DOHH2 (cell line): ENCODE results near the gene TJP1.
"Not testable (repeated sequence)": the region's sequence is repeated elsewhere in the genome, so short reads cannot be mapped to it uniquely, and the experiment has no call there.

Experiments used
- H3F3A ChIP-seq: fragments of 200-600 bp; sonication (generic), shearing (Covaris generic); 2 replicates; pipeline ENCODE4 v1.6.0; 2016; ENCODE audit warnings: antibody characterized with exemption, mild to moderate bottlenecking; ENCODE audit not compliant: control insufficient read depth, insufficient read depth
- H3K27ac ChIP-seq: fragments of 200-600 bp; sonication (generic); 2 replicates; pipeline ENCODE4 v1.5.1; 2014; ENCODE audit warnings: low read depth, mild to moderate bottlenecking, low read length, moderate library complexity
- H3K27me3 ChIP-seq: fragments of 200-600 bp; sonication (generic); 2 replicates; pipeline ENCODE4 v1.6.1; 2014; ENCODE audit warnings: mild to moderate bottlenecking, low read length, mixed read lengths; ENCODE audit not compliant: control insufficient read depth
- H3K36me3 ChIP-seq: fragments of 200-600 bp; sonication (generic); 2 replicates; pipeline ENCODE4 v1.6.1; 2014; ENCODE audit warnings: mild to moderate bottlenecking, low read length, moderate library complexity, mixed read lengths; ENCODE audit not compliant: control insufficient read depth
- H3K4me1 ChIP-seq: fragments of 200-600 bp; sonication (generic); 2 replicates; pipeline ENCODE4 v1.6.1; 2014; ENCODE audit warnings: mild to moderate bottlenecking, low read length, mixed read lengths; ENCODE audit not compliant: control insufficient read depth
- H3K4me2 ChIP-seq: fragments of 200-600 bp; sonication (generic); 2 replicates; pipeline ENCODE4 v1.6.0; 2014; ENCODE audit warnings: mild to moderate bottlenecking, low read length, moderate library complexity
- H3K4me3 ChIP-seq: fragments of 200-600 bp; sonication (generic); 2 replicates; pipeline ENCODE4 v1.5.1; 2014; ENCODE audit warnings: mild to moderate bottlenecking, low read length, mixed read lengths
- H3K79me2 ChIP-seq: fragments of 200-600 bp; sonication (generic); 2 replicates; pipeline ENCODE4 v1.6.1; 2014; ENCODE audit warnings: mild to moderate bottlenecking, low read length, mixed read lengths; ENCODE audit not compliant: control insufficient read depth
- H3K9me2 ChIP-seq: fragments of 200-600 bp; sonication (generic); replicated peaks from 2 replicates; pipeline ENCODE4 v1.6.1; 2014; ENCODE audit warnings: mild to moderate bottlenecking, low read length, mixed read lengths; ENCODE audit not compliant: control insufficient read depth
- H3K9me3 ChIP-seq: fragments of 200-600 bp; sonication (generic); 2 replicates; pipeline ENCODE4 v1.6.1; 2014; ENCODE audit warnings: antibody characterized with exemption, low read length, mixed read lengths; ENCODE audit not compliant: control insufficient read depth, insufficient read depth
- H4K20me1 ChIP-seq: fragments of 200-600 bp; sonication (generic); 2 replicates; pipeline ENCODE4 v1.6.0; 2014; ENCODE audit warnings: low read depth, mild to moderate bottlenecking, antibody characterized with exemption, low read length, moderate library complexity; ENCODE audit not compliant: control insufficient read depth, insufficient read depth
- CTCF ChIP-seq: fragments of 200-600 bp; sonication (generic); IDR thresholded peaks from one replicate; pipeline ENCODE4 v1.5.1; 2014; ENCODE audit warnings: antibody characterized with exemption, mild to moderate bottlenecking, low read depth, low read length; ENCODE audit not compliant: poor library complexity, severe bottlenecking
- EZH2phosphoT487 ChIP-seq: fragments of 200-600 bp; sonication (generic); IDR thresholded peaks from 2 replicates; pipeline ENCODE4 v1.6.1; 2017; ENCODE audit warnings: borderline replicate concordance, mild to moderate bottlenecking, antibody characterized with exemption, low read length, moderate library complexity, mixed read lengths

Gene TJP1

GRCh38 chr15:29696950-29697738 lies 125.1 kb downstream of the TJP1 start:
- Histone ChIP-seq H3K27me3 (peaks cover 3% of the 10 kb centered on the region; the same call in 1 of the 2 replicates), H3F3A (no peaks in the 10 kb centered on the region), H3K79me2 (no peaks in the 10 kb centered on the region), H3K9me2 (no peaks in the 10 kb centered on the region), H4K20me1 (no peaks in the 10 kb centered on the region), H3K4me3 (no peak overlapping the region), H3K27ac (no peak overlapping the region), H3K4me1 (no peaks in the 10 kb centered on the region), H3K4me2 (no peak overlapping the region), H3K36me3 (no peaks in the 10 kb centered on the region), H3K9me3 (no peaks in the 10 kb centered on the region)
- TF ChIP-seq EZH2phosphoT487, result no peak
- no peak for TF ChIP-seq CTCF

GRCh38 chr15:29696506-29696905 lies 125.8 kb downstream of the TJP1 start:
- not testable (repeated sequence) for H3F3A ChIP-seq, H3K9me2 ChIP-seq, H3K36me3 ChIP-seq, H3K4me1 ChIP-seq, H3K79me2 ChIP-seq, H3K4me2 ChIP-seq, H4K20me1 ChIP-seq, H3K27me3 ChIP-seq, H3K9me3 ChIP-seq, H3K27ac ChIP-seq, H3K4me3 ChIP-seq

- H3K27me3 ChIP-seq, result peaks cover 3% of the 10 kb centered on the region; the same call in 1 of the 2 replicates
- no peak overlapping the region for H3K27ac ChIP-seq
- no peaks in the 10 kb centered on the region for H3K9me3 ChIP-seq
- H3K4me1 ChIP-seq, result no peaks in the 10 kb centered on the region
- TF ChIP-seq CTCF, result peak; percentile 51
- TF ChIP-seq EZH2phosphoT487, result no peak
- H3K79me2 ChIP-seq, result no peaks in the 10 kb centered on the region
- H3K36me3 ChIP-seq, result no peaks in the 10 kb centered on the region
- H3K4me3 ChIP-seq, result no peak overlapping the region
- H3K4me2 ChIP-seq, result no peak overlapping the region
- H4K20me1 ChIP-seq, result no peaks in the 10 kb centered on the region
- no peaks in the 10 kb centered on the region for H3F3A ChIP-seq
- no peaks in the 10 kb centered on the region for H3K9me2 ChIP-seq
These were observed 126.6 kb downstream of the TJP1 start for GRCh38 chr15:29695489-29696167.

- no peak overlapping the region for H3K4me2 ChIP-seq
These were observed 129.0 kb downstream of the TJP1 start for GRCh38 chr15:29693225-29693624.

More at GRCh38 chr15:29693225-29693624, 129.0 kb downstream of the TJP1 start:
- Histone ChIP-seq H3K79me2 (no peaks in the 10 kb centered on the region), H3K4me3 (no peak overlapping the region), H3K27me3 (peaks cover 3% of the 10 kb centered on the region; the same call in 1 of the 2 replicates), H3K9me3 (no peaks in the 10 kb centered on the region), H3F3A (no peaks in the 10 kb centered on the region), H3K9me2 (no peaks in the 10 kb centered on the region), H3K4me1 (no peaks in the 10 kb centered on the region), H4K20me1 (no peaks in the 10 kb centered on the region), H3K36me3 (no peaks in the 10 kb centered on the region), H3K27ac (no peak overlapping the region)
- TF ChIP-seq CTCF (no peak), EZH2phosphoT487 (no peak)
